CD4-positive, alpha-beta T cell (primary cell): ENCODE results near the gene DOCK4. TPM values are rescaled to one million over a fixed set of nuclear protein-coding genes. Genes with fewer than 3 reads are reported as not detected.

Experiments used
- ATAC-seq: fragments of 200-7000 bp; cut with Tn5 transposase; one replicate; pipeline ENCODE4 v1.10.0; 2022; ENCODE audit warnings: mild to moderate bottlenecking; ENCODE audit not compliant: poor library complexity
- CTCF ChIA-PET: fragments of 350-600 bp; sonication (Branson Sonifier 250); formaldehyde crosslinking; loops from one replicate; lab custom pipeline; 2021; ENCODE audit warnings: antibody characterized with exemption, inconsistent platforms; lab: Charles Lee
- POLR2A ChIA-PET: fragments of 350-600 bp; sonication (Branson Sonifier 250); formaldehyde crosslinking; loops from one replicate; lab custom pipeline; 2021; ENCODE audit warnings: antibody characterized with exemption, inconsistent platforms; lab: Charles Lee
- DNase-seq, 14 experiments: peaks; one replicate each; pipeline ENCODE4 v3.0.0-alpha.2; 2013 to 2020; ENCODE audit warnings: mixed read lengths in 2 of 14
- H3K27ac ChIP-seq, 2 donors: one replicate each; pipeline versions ENCODE4 v1.5.1 to v1.7.0; 2013; ENCODE audit warnings: low read length in 2 of 2, low read depth in 1 of 2, mild to moderate bottlenecking in 1 of 2
- H3K27me3 ChIP-seq, 2 experiments: 1 replicate in 1 of 2; 2 replicates in 1 of 2; pipeline versions ENCODE4 v1.6.1 to v1.7.0; 2013; ENCODE audit warnings: low read length in 2 of 2, control low read depth in 1 of 2, mild to moderate bottlenecking in 1 of 2, moderate library complexity in 1 of 2; ENCODE audit not compliant: insufficient read depth in 2 of 2, control insufficient read depth in 1 of 2
- H3K36me3 ChIP-seq: one replicate; pipeline ENCODE4 v1.6.1; 2013; ENCODE audit warnings: low read length, control low read depth; ENCODE audit not compliant: insufficient read depth
- H3K4me1 ChIP-seq: one replicate; pipeline ENCODE4 v1.6.1; 2013; ENCODE audit warnings: low read length, control low read depth; ENCODE audit not compliant: insufficient read depth
- H3K4me3 ChIP-seq: one replicate; pipeline ENCODE4 v1.5.1; 2013; ENCODE audit warnings: mild to moderate bottlenecking, low read length, moderate library complexity
- H3K9me3 ChIP-seq, 2 experiments: 1 replicate in 1 of 2; 2 replicates in 1 of 2; pipeline versions ENCODE4 v1.6.1 to v1.7.0; 2013; ENCODE audit warnings: low read length in 2 of 2, mild to moderate bottlenecking in 2 of 2, control low read depth in 1 of 2, moderate library complexity in 1 of 2; ENCODE audit not compliant: control insufficient read depth in 1 of 2, insufficient read depth in 1 of 2
- H3K27ac Mint-ChIP-seq: one replicate; pipeline ENCODE4 v1.8.0; 2020; ENCODE audit warnings: mixed read lengths
- H3K27me3 Mint-ChIP-seq: one replicate; pipeline ENCODE4 v1.8.0; 2021; ENCODE audit warnings: mixed read lengths
- H3K36me3 Mint-ChIP-seq: one replicate; pipeline ENCODE4 v1.8.0; 2021; ENCODE audit warnings: low read depth, mixed read lengths
- H3K4me1 Mint-ChIP-seq: one replicate; pipeline ENCODE4 v1.8.0; 2021; ENCODE audit warnings: low read depth, mixed read lengths
- H3K4me3 Mint-ChIP-seq: one replicate; pipeline ENCODE4 v1.8.0; 2020; ENCODE audit warnings: mild to moderate bottlenecking, mixed read lengths
- H3K9me3 Mint-ChIP-seq: one replicate; pipeline ENCODE4 v1.8.0; 2020; ENCODE audit warnings: mixed read lengths
- CTCF ChIP-seq: fragments of 200-600 bp; IDR thresholded peaks from one replicate; pipeline ENCODE4 v1.8.0; 2022; ENCODE audit warnings: antibody characterized with exemption, mild to moderate bottlenecking
- intact Hi-C, 2 experiments: fragments of 100-400 bp; cut with DNase I in 1 of 2; cut with micrococcal nuclease in 1 of 2; formaldehyde crosslinking; loops; one replicate each; pipeline versions ENCODE4 v1.15.1 to v1.9.0; 2023 to 2025; cut with DNase I, micrococcal nuclease
- total RNA-seq, 174 experiments: library from RNA in 2 of 174; stranded (reverse) in 2 of 174; gene quantifications; one replicate each; pipeline ENCODE4 v1.2.3 and lab custom pipeline; 2021 to 2026

Gene DOCK4
- total RNA-seq, 2 experiments from 2014 or later = 0.31 to 0.38 TPM

GRCh38 chr7:111893190-111893589 is 313.0 kb downstream of the DOCK4 start:
- H3K9me3 Mint-ChIP-seq = no peaks in the 10 kb centered on the region
- CTCF ChIA-PET = no interaction called here
- H3K36me3 Mint-ChIP-seq = no peaks in the 10 kb centered on the region
- no peaks in the 10 kb centered on the region for H3K4me1 ChIP-seq
- POLR2A ChIA-PET = no interaction called here
- no peak overlapping the region for H3K4me3 Mint-ChIP-seq
- H3K27me3 Mint-ChIP-seq = no peaks in the 10 kb centered on the region
- TF ChIP-seq CTCF = no peak
- H3K9me3 ChIP-seq = no peaks in the 10 kb centered on the region
- ATAC-seq (no peak), DNase-seq (no peak)
- no peak overlapping the region for H3K27ac ChIP-seq
- H3K4me1 Mint-ChIP-seq = no peaks in the 10 kb centered on the region
- H3K36me3 ChIP-seq = no peaks in the 10 kb centered on the region
- no peaks in the 10 kb centered on the region for H3K27me3 ChIP-seq
- intact Hi-C loops = no loop called here
- no peak overlapping the region for H3K4me3 ChIP-seq
- no peak overlapping the region for H3K27ac Mint-ChIP-seq

- H3K4me1 Mint-ChIP-seq = no peaks in the 10 kb centered on the region
- H3K27me3 Mint-ChIP-seq = no peaks in the 10 kb centered on the region
- Histone ChIP-seq H3K27me3 (no peaks in the 10 kb centered on the region), H3K4me1 (no peaks in the 10 kb centered on the region), H3K36me3 (no peaks in the 10 kb centered on the region), H3K27ac (no peak overlapping the region), H3K4me3 (no peak overlapping the region), H3K9me3 (no peaks in the 10 kb centered on the region)
- H3K27ac Mint-ChIP-seq = no peak overlapping the region
- H3K36me3 Mint-ChIP-seq = no peaks in the 10 kb centered on the region
- H3K9me3 Mint-ChIP-seq = no peaks in the 10 kb centered on the region
- ChIA-PET POLR2A (no interaction called here), CTCF (no interaction called here)
- ATAC-seq = no peak
- no peak for DNase-seq
- no peak for TF ChIP-seq CTCF
- intact Hi-C loops = no loop called here
- no peak overlapping the region for H3K4me3 Mint-ChIP-seq
These were observed 313.6 kb downstream of the DOCK4 start for GRCh38 chr7:111892588-111892987.

GRCh38 chr7:111887734-111888133 is 318.5 kb downstream of the DOCK4 start:
- DNase-seq = no peak
- CTCF ChIA-PET = no interaction called here
- Histone ChIP-seq H3K36me3 (no peaks in the 10 kb centered on the region), H3K27me3 (no peaks in the 10 kb centered on the region), H3K4me1 (no peaks in the 10 kb centered on the region), H3K9me3 (no peaks in the 10 kb centered on the region), H3K27ac (no peak overlapping the region), H3K4me3 (no peak overlapping the region)
- Mint-ChIP-seq H3K36me3 (no peaks in the 10 kb centered on the region), H3K27ac (no peak overlapping the region), H3K9me3 (no peaks in the 10 kb centered on the region), H3K27me3 (no peaks in the 10 kb centered on the region), H3K4me1 (no peaks in the 10 kb centered on the region), H3K4me3 (no peak overlapping the region)
- no peak for TF ChIP-seq CTCF
- ATAC-seq = no peak
- intact Hi-C loops = no loop called here
- POLR2A ChIA-PET = no interaction called here
